Coronary artery (tissue), 2 donors: ENCODE data around the gene FUT9.

ENCODE experiments used
- DNase-seq: peaks from one replicate; pipeline ENCODE4 v3.0.0-alpha.2; 2017; ENCODE audit warnings: low spot score
- H3K27ac ChIP-seq, 2 donors: fragments of 200-600 bp; sonication (generic); one replicate each; pipeline ENCODE4 v1.5.1; 2016 to 2019
- H3K4me3 ChIP-seq: fragments of 200-600 bp; sonication (generic); 2 replicates; pipeline ENCODE4 v1.5.1; 2016; ENCODE audit warnings: mild to moderate bottlenecking, moderate library complexity
- TF ChIP-seq, protein P1 (sequence below): fragments of 200-600 bp; sonication (generic); IDR thresholded peaks from one replicate; pipeline ENCODE4 v1.5.1; 2019; ENCODE audit warnings: antibody characterized with exemption

Gene FUT9

DNA sequence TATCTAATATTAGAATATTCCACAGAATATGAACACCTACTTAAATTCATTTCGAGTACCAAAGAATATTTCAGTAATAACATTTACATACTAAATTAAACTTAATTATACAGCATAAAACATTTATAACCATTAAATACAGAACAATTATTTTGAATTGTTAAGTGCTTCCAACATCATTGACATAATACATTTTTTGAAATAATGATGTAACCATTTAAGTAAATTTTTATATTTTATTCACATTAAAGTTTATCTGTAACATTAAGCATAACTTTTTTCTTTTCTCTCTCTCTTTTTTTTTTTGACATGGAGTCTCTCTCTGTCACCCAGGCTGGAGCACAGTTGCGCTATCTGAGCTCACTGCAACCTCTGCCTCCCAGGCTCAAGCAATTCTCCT lies 44.5 kb downstream of the FUT9 start:
- Histone ChIP-seq H3K4me3 (no peak overlapping the region), H3K27ac (no peak overlapping the region)
- DNase-seq = no peak
- TF ChIP-seq, protein P1, sequence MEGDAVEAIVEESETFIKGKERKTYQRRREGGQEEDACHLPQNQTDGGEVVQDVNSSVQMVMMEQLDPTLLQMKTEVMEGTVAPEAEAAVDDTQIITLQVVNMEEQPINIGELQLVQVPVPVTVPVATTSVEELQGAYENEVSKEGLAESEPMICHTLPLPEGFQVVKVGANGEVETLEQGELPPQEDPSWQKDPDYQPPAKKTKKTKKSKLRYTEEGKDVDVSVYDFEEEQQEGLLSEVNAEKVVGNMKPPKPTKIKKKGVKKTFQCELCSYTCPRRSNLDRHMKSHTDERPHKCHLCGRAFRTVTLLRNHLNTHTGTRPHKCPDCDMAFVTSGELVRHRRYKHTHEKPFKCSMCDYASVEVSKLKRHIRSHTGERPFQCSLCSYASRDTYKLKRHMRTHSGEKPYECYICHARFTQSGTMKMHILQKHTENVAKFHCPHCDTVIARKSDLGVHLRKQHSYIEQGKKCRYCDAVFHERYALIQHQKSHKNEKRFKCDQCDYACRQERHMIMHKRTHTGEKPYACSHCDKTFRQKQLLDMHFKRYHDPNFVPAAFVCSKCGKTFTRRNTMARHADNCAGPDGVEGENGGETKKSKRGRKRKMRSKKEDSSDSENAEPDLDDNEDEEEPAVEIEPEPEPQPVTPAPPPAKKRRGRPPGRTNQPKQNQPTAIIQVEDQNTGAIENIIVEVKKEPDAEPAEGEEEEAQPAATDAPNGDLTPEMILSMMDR = no peak

DNA sequence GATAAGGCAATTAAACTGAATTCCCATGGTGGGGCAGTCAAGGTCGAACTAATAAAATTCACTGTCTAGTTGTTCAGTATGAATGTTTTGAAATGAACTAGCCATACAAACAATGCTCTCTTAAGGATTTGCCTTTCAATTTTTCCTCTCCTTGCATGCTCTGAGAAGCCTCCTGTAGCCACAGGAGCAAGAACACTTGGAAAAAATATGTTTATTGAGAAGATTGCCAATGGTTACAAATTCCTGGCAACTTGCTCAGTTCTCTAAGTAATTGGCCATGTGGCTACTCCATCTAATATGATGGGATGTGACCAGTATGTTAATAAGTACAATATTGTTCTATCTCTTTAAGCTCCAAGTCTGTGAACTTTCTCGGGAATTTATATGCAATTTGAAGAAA lies 49.4 kb downstream of the FUT9 start:
- DNase-seq = no peak

DNA sequence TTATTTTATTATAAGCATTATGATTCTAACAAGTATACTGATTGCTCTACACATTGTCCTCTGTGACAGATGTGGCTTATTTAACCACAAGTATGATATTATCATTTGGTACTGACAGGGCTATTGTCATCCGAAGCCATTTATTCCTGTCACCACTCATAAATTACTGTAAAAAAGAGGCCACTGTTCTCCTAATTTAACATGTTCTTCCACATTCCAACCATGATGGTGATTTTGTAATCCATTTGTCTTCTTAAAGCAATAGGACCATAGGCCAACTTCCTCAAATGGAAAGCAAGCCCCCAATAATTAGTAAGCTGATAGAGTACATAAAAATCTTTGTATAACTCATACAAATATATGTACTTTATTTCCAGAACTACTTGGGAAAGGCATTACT lies 50.6 kb downstream of the FUT9 start:
- Histone ChIP-seq H3K27ac (no peak overlapping the region), H3K4me3 (no peak overlapping the region)
- DNase-seq = no peak
- TF ChIP-seq, protein P1 = no peak

More for the DNA sequence above, 49.4 kb downstream of the FUT9 start:
- Histone ChIP-seq H3K4me3 (no peak overlapping the region), H3K27ac (no peak overlapping the region)
- TF ChIP-seq, protein P1 = no peak

DNA sequence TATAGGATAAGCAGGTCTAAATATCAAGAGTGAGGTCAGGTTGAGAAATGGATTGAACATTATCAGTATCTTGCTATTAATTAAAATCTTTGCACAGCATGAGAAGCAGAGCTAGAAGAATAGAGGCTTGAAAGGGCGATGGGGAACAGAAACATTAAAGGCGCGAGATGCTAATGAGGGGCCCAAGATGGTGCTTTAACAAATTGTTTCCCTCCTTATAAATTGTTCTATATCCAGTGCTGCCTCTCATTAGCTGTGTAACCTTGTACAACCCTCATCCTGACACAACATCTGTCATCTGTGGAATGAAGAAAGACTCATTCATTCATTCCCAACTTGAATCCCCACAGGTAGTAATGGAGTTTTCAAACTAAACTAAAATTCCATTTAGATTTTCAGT lies 57.8 kb downstream of the FUT9 start:
- DNase-seq = no peak
- TF ChIP-seq, protein P1 = no peak
- Histone ChIP-seq H3K4me3 (no peak overlapping the region), H3K27ac (no peak overlapping the region)

GRCh38 chr6:96074006-96074405 lies 58.2 kb downstream of the FUT9 start:
- TF ChIP-seq, protein P1 = no peak
- H3K27ac ChIP-seq = no peak overlapping the region
- no peak overlapping the region for H3K4me3 ChIP-seq
- no peak for DNase-seq

- TF ChIP-seq, protein P1 = no peak
- H3K27ac ChIP-seq = no peak overlapping the region
- DNase-seq = no peak
- H3K4me3 ChIP-seq = no peak overlapping the region
These were observed 60.1 kb downstream of the FUT9 start for GRCh38 chr6:96075826-96076225.

- no peak overlapping the region for H3K27ac ChIP-seq
- no peak for DNase-seq
- H3K4me3 ChIP-seq = no peak overlapping the region
- TF ChIP-seq, protein P1 = no peak
These were observed 71.0 kb downstream of the FUT9 start for GRCh38 chr6:96086745-96087144.
